A549 (cell line): ENCODE data around the gene BAG5.

Experiments used
- BCL3 ChIP-seq: fragments of >200 bp; sonication (Bioruptor Twin); formaldehyde crosslinking; IDR thresholded peaks from 3 replicates; pipeline ENCODE4 v1.6.1; 2016
- CHD2 ChIP-seq: fragments of 150-350 bp; IDR thresholded peaks from 2 replicates; pipeline ENCODE4 v1.6.1; 2014; ENCODE audit warnings: low read length; ENCODE audit not compliant: partially characterized antibody
- HDAC2 ChIP-seq: fragments of 200-600 bp; sonication (generic); IDR thresholded peaks from 2 replicates; pipeline ENCODE4 v1.6.1; 2016
- JUNB ChIP-seq: fragments of >200 bp; sonication (Bioruptor Twin); formaldehyde crosslinking; IDR thresholded peaks from 2 replicates; pipeline ENCODE4 v1.6.1; 2016
- MAZ ChIP-seq: fragments of 150-350 bp; IDR thresholded peaks from 2 replicates; pipeline ENCODE4 v1.6.1; 2014; ENCODE audit warnings: antibody characterized with exemption, low read depth, low read length, borderline replicate concordance
- PHF8 ChIP-seq: fragments of 200-600 bp; sonication (generic); IDR thresholded peaks from 2 replicates; pipeline ENCODE4 v1.6.1; 2016; ENCODE audit warnings: low read depth, mild to moderate bottlenecking, antibody characterized with exemption, moderate library complexity, borderline replicate concordance
- POLR2A ChIP-seq: IDR thresholded peaks from 2 replicates; pipeline ENCODE4 v1.6.1; 2012; ENCODE audit warnings: mild to moderate bottlenecking, low read length
- RCOR1 ChIP-seq: fragments of 150-350 bp; IDR thresholded peaks from 2 replicates; pipeline ENCODE4 v1.6.1; 2014; ENCODE audit warnings: antibody characterized with exemption, low read length, low read depth
- USF2 ChIP-seq: fragments of 450-650 bp; IDR thresholded peaks from 2 replicates; pipeline ENCODE4 v1.6.1; 2014; ENCODE audit warnings: antibody characterized with exemption
- TF ChIP-seq, protein P1 (sequence below): fragments of >200 bp; sonication (Bioruptor Twin); formaldehyde crosslinking; IDR thresholded peaks from 3 replicates; pipeline ENCODE4 v1.5.1; 2016
- TF ChIP-seq, protein P2 (sequence below): fragments of 150-350 bp; IDR thresholded peaks from 2 replicates; pipeline ENCODE4 v1.6.1; 2014; ENCODE audit warnings: low read depth, mild to moderate bottlenecking, low read length
- TF ChIP-seq, protein P3 (sequence below): fragments of 200-600 bp; sonication (generic); IDR thresholded peaks from 2 replicates; pipeline ENCODE4 v1.6.1; 2016; ENCODE audit warnings: antibody characterized with exemption, mild to moderate bottlenecking, moderate library complexity

GRCh38 chr14:103593577-103593976 lies 31.1 kb upstream of the BAG5 start:
- TF ChIP-seq POLR2A (no peak), JUNB (no peak), RCOR1 (no peak), PHF8 (no peak), MAZ (no peak), CHD2 (no peak), USF2 (no peak), BCL3 (no peak), HDAC2 (no peak)
- TF ChIP-seq, protein P1, sequence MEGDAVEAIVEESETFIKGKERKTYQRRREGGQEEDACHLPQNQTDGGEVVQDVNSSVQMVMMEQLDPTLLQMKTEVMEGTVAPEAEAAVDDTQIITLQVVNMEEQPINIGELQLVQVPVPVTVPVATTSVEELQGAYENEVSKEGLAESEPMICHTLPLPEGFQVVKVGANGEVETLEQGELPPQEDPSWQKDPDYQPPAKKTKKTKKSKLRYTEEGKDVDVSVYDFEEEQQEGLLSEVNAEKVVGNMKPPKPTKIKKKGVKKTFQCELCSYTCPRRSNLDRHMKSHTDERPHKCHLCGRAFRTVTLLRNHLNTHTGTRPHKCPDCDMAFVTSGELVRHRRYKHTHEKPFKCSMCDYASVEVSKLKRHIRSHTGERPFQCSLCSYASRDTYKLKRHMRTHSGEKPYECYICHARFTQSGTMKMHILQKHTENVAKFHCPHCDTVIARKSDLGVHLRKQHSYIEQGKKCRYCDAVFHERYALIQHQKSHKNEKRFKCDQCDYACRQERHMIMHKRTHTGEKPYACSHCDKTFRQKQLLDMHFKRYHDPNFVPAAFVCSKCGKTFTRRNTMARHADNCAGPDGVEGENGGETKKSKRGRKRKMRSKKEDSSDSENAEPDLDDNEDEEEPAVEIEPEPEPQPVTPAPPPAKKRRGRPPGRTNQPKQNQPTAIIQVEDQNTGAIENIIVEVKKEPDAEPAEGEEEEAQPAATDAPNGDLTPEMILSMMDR = no peak
- TF ChIP-seq, protein P2, sequence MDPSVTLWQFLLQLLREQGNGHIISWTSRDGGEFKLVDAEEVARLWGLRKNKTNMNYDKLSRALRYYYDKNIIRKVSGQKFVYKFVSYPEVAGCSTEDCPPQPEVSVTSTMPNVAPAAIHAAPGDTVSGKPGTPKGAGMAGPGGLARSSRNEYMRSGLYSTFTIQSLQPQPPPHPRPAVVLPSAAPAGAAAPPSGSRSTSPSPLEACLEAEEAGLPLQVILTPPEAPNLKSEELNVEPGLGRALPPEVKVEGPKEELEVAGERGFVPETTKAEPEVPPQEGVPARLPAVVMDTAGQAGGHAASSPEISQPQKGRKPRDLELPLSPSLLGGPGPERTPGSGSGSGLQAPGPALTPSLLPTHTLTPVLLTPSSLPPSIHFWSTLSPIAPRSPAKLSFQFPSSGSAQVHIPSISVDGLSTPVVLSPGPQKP = no peak
- TF ChIP-seq, protein P3, sequence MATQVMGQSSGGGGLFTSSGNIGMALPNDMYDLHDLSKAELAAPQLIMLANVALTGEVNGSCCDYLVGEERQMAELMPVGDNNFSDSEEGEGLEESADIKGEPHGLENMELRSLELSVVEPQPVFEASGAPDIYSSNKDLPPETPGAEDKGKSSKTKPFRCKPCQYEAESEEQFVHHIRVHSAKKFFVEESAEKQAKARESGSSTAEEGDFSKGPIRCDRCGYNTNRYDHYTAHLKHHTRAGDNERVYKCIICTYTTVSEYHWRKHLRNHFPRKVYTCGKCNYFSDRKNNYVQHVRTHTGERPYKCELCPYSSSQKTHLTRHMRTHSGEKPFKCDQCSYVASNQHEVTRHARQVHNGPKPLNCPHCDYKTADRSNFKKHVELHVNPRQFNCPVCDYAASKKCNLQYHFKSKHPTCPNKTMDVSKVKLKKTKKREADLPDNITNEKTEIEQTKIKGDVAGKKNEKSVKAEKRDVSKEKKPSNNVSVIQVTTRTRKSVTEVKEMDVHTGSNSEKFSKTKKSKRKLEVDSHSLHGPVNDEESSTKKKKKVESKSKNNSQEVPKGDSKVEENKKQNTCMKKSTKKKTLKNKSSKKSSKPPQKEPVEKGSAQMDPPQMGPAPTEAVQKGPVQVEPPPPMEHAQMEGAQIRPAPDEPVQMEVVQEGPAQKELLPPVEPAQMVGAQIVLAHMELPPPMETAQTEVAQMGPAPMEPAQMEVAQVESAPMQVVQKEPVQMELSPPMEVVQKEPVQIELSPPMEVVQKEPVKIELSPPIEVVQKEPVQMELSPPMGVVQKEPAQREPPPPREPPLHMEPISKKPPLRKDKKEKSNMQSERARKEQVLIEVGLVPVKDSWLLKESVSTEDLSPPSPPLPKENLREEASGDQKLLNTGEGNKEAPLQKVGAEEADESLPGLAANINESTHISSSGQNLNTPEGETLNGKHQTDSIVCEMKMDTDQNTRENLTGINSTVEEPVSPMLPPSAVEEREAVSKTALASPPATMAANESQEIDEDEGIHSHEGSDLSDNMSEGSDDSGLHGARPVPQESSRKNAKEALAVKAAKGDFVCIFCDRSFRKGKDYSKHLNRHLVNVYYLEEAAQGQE = no peak
